IPS-NIHi11 (cell line): ENCODE data around the gene MTARC1.

Experiments used
- DNase-seq: peaks from one replicate; pipeline ENCODE4 v3.0.0; 2012; ENCODE audit warnings: mixed read lengths, low spot score

The MTARC1 gene

DNA sequence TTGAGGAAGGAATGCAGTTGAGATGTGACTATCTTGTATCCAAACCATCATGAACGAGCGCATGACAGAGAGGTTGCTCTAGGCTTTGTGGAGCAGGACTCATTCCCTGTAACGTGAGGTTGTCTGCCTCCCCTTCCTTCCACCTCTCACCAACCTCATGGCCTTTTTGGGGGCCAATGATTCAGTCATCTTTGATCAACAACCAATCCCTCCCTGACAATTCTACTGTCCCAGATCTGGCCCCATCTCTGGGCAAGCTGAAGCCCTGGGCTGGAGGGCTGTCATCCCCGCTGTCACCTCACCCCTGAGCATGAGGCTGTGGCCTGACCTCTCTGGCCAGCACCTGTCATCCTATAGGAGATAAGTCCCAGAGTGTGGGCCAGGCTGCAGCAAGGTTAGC, 19.7 kb downstream of the MTARC1 start:
- no peak for DNase-seq

DNA sequence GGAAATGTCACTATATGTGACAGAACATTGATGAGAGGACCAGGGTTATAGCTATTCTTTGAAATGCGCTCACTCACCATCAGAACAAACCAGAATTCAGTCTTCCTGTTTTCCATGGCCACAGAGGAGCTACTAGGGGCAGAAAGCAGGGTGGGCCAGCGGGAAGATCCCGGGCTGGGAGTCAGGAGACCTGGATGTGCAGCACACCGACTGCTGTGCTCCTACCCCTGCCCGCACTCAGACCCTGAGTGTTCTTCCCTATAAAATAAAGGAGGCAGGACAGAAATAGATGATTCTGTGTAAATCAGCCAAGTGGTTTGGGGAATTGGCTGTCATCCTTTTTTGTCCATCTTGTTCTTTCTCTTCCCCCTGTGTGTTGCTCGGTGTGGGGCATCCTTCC, 21.0 kb downstream of the MTARC1 start:
- DNase-seq, result no peak

DNA sequence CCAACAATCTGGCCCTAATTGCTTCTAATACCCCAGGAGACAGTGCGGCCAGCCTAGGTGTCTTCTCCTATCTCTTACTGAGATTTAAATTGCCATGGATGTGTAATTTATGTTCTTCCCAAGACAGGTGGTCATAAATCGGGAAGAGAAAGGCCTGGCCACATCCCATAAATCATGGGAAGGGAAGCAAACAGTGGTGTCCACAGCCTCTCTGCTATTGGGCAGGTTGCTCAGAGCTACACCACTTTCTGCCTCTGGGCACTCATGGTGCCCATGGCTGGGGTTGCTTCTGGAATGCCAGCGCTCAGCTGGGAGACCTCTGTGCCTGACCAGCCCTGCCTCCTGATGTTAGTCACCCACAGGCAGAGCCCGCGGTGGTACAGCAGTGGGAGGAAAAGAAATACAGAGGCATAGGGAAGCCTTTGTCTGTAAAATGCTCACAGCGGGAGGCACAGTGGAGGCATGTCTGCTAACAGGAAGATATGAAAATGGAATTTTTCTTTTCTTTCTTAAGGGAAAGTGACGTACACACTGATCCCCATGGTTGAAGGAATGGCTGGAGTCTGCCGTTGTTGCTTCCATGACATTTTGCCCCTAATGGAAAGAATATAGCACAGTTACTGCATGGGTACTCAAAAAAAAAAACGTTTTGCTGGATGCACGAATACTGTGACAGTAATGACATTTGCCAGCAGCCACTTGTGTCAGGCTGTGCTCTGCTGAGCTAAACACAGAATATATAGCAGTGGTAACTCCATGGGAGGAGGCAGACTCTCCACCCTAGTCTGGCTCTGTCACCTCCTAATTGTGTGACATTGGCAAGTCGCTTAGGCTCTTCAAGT, 21.9 kb downstream of the MTARC1 start:
- no peak for DNase-seq

DNA sequence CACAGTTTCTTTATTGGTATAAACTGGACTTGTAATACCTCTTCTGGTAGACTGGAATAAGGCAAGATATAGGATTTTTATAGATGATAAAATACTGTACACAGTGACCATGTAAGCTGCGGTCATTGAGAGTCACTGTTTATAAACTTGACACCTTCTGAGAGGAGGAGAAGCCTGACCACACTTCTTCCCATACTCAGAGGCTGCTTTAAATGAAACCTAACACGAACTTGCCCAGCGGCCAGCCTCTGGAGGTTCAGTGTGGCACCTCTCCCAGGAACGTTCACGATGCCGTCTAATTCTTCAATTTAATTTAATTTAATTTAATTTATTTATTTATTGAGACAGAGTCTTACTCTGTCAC, 22.5 kb downstream of the MTARC1 start:
- no peak for DNase-seq

DNA sequence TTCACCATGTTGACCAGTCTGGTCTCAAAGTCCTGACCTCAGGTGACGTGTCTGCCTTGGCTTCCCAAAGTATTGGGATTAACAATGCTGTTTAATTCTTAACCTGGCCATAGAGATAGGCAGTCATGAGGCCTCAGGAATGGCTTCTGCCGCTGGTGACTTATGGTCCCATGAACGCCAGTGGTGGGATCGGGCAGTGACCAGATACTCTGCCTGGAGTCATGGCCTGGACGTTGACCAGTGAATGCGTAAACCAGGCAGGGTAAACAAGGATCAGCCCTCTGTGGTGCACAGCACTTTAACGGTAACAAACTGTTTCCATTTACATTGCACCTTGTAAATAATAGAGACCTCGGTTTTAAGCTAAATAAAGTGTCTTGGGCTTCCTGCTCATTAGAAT, 23.0 kb downstream of the MTARC1 start:
- DNase-seq, result no peak

DNA sequence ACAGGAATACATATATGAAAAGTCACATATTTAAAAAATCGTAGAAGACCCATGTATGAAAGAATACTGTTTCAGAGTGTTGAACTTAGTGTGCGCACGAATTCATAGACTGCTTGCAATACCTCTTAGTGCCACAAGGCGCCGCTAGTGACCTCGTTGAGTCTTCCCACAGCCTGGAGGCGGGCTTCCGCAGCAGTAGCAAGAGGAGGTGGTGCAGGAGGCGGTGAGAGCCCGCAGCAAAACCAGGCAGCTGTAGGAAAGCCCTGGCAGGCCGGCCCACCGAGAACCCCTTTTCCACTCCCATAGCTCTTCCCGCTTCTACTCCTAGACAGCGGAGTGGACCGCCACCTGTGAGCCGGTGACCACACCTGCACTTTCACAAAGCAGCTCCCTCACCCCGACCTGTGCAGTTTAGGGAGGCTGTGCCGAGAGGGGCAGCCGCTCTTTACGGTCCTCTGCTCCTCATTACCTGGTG, 23.5 kb downstream of the MTARC1 start:
- peak; percentile 86 for DNase-seq

DNA sequence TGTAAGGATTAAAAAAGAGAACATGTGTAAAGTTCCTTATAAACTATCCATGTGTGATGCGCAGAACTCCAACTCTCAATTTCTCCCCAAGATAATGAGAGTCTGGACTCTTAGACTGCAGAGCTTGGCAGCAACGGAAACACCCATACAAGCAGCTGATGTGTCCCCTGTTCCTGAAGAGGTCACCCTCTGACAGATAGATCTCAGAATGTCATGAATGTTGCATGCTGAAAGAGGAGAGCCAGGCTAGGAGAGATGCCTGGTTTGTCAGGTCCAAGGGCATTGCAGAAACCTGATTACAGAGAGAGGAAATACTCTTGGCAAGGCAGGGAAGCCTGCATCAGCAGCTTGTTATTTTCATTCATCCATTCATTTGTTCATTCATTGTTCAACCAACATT, 24.2 kb downstream of the MTARC1 start:
- no peak for DNase-seq

DNA sequence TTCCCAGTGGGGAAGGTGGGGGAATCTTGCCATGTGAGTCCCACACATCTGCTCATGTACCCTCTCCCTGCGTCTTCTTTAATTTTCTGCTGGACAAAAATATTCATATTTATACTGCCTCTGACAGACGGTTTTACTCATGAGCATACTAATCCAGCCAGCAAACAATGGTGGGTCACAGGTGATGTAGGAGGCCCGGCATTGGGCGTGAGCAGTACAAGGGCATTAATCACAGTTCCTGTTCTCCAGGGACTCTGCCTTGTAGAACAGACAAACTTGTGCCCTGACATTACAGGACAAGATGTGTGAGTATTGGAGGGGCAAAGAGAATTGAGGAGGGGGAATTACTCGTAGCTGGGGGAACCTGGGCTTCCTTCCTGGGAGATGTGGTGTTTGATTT, 25.0 kb downstream of the MTARC1 start:
- DNase-seq, result no peak

DNA sequence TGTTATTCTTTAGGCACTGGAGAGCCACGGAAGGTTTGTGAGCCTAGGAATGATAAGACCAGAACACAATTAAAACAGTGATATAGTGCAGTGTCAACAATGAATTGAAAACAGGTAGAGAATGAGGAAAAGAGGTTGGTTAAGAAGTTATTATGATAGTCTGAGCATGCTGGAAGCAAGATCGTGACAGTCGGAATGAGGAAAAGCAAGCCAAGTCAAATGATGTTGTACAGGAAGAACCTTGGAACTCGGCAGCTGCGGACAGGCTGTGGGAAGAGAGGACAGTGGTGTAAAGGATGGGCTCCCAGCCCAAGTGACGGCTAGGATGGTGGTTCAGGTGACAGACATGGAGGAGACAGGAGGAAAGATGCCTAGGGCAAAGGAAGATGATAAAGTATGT, 25.6 kb downstream of the MTARC1 start:
- DNase-seq, result no peak

DNA sequence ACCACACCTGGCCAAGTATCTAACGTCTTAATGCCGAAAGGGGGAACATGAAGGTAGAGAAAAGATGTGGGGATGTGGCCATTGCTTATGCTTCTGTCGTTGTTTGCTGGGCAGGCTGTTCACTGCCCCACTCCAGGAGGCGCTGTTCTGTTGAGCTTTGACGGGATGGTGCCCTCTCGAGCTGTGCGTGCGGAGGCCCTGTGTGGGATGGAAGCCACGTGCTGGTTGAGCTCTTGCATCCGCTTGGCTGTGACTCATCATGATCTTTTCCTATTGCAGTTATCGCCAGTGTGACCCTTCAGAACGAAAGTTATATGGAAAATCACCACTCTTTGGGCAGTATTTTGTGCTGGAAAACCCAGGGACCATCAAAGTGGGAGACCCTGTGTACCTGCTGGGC, 26.3 kb downstream of the MTARC1 start:
- no peak for DNase-seq

DNA sequence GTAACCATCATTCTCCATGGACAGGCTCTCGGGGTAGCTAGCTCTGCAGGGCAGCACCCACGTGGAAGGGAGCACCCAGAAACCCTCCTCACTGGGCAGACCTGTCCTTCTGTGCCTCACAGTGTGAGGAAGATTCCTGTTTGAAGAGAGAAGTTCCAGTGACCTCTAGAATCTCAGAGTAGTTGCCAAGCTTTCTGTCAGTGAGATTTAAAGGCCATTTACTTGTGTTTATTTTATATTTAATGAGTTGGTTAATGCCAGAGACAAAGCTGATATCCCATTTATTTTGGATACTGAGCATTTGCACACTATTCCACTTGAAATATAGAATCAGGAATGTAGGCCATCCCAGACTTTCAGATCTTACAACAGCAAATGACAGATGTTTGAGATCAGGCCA, 28.7 kb downstream of the MTARC1 start:
- no peak for DNase-seq

DNA sequence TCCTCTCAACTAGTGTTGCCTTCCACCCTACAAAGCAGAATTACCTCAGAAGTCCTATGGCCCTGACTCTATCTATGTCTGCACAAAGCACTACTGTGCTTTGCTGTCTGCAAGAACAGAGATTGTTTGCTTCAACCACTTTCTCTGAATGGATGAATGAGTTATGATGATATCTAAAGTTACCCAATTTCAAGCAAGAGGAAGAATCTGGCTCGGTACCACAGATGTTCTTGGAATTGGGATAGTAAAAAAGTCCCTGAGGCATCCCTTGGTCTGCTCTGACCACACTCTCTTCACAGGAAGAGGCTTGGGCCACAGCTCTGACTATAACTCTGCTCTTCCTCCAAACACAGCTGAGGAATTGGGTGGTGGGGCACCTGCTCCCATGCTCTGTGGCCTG, 31.2 kb downstream of the MTARC1 start:
- DNase-seq, result no peak

DNA sequence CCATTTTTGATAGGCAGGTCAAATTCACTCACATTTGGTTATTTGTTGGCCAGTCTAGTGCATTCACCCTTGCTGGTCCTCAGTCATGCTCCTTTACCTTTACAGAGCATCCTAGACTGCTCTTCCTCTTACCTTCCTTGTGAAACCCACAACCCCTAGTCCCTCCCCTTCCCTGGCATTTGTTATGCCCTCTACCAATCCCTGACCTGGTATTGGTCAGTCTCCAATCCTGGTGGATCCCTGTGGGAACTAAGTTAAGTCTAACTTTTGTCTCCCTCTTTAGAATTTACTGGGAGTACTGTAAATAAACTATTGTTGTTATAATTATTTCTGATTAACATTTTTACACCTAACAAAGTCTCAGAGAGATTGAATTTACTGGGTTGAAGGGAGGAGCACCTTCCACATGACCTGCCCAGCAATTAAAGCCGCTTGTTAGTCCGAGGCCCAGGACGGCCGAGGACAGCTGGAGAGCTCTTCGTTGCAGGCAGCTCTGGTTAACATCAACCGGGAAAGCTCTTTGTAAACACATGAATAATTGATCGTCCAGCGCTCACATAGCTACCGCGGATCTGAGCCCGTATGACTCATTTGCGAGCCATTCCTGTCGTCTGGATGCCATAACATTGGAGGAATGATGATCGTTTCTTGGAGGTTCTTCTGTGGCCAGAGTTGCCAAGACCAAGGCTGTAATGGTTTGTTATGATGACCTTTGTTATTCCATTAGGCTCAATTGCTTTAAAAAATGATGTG, 31.9 kb downstream of the MTARC1 start:
- peak; percentile 41 for DNase-seq

DNA sequence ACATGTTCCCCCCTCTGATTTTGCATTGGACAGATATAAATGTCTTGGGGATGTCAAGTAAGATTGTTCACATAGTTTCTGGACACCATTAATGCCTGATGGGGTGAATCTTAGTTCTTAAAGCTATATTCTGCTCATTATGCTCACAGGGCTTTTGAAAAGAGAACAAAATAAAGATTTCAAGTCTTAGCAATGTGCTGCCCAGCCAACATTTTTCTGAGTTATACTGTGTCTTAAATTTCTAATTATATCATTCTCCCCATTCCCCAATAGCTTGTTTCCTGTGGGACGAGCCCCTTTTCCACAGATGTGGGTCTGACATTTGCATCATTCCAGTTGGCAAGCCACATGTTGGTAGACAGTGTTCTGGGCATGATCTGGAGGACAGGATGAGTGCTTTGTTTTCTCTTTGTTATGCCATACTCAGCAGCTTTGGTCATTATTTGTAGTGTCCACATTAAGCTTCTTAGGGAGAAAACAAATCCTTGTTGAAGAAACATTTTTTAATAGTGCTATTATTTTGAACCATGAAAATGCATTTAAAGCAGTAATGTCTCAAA, 32.8 kb downstream of the MTARC1 start:
- no peak for DNase-seq

DNA sequence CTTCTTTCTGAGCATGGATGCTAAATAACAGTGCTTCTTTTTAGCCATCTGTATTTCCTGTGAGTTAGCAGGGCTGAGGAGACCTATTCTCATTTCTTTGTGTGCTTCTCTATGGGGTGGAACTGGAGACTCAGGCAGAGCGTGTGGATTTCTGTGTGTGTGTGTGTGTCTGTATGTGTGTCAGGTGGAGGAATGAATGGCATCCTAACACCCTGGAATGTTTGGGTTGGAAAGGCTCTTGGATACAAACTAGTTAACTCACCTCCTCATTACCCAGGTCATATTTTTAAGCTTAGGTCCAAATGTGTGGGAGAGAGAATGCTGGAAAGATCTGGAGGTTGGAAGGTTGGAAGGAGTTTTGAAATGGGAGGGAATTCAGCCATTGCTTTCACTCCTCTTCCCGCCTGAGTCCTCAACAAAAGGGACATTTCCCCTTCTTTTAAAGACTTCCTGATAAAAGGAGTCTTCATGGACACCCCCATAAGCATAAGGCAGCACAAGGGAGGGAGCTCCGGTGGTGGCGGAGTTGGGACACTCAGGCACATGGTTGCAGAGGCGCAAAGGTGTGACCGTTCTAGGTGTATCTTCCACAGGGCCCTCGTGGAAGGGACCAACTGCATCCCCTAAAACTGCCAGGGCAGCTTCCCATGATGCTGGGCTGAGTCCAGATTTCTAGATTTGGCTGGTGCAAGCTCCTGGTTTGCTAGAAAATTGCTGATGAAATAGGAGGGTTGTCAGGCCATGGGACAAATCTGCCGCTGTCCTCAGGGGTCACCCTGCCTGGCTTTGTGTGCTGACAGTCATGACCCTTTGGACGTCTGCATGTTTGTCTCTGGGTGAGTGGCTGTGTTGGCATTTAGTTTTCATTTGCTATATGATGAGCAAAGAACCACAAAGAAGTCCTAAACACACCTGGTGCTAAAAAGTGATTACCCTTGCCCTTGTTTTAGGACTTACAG, 37.6 kb downstream of the MTARC1 start:
- DNase-seq, result no peak

DNA sequence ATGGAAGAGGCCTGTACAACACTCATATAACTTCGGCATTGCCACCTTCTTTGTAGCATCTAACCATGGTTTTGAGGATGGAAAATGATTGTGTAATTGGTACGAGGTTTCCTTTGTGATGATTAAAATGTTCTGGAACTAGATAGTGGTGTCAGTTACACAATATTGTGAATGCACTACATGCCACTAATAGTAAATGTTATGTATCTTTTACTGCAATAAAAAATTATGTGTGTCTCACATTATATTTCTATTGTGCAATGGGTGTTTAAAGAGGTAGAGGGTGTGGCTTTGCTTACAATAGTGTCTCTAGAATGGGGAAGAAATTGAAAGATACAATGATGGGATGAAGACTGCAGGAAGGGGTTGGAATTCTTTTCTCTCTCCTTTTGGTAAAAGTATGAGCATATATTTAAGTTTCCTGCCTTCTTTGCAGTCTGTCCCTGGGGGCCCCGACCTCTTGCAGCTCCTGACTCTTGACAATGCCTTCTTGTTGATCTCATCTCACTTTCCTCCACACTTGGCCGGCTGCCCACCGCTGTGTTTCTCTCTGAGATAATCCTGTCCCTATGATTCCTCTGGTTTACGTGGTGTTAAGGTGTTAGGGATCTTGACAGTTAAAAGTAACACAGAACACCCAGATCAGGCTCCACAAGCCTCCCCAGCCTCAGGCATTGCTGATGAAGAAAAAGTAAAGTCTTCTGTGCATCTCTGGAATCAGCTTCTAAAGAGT, 39.3 kb downstream of the MTARC1 start:
- no peak for DNase-seq

DNA sequence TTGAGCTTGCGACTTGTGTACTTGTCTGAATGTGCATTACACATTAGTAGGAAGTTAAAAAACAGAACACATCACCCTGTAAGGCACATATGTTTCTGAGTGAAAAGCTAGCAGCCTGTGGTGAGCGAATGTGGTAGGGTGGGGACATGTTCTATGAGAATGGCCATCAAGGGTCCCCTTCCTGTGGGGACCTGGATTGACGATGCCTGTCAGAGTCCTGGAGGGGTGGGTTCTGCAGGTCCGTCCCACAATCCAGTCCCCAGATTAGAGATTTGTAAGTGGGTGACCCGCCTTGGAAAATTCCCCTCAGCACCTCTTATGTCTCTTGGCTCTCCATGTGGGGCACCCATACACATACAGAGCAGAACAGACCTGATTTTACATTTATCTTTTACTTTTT, 40.0 kb downstream of the MTARC1 start:
- no peak for DNase-seq

DNA sequence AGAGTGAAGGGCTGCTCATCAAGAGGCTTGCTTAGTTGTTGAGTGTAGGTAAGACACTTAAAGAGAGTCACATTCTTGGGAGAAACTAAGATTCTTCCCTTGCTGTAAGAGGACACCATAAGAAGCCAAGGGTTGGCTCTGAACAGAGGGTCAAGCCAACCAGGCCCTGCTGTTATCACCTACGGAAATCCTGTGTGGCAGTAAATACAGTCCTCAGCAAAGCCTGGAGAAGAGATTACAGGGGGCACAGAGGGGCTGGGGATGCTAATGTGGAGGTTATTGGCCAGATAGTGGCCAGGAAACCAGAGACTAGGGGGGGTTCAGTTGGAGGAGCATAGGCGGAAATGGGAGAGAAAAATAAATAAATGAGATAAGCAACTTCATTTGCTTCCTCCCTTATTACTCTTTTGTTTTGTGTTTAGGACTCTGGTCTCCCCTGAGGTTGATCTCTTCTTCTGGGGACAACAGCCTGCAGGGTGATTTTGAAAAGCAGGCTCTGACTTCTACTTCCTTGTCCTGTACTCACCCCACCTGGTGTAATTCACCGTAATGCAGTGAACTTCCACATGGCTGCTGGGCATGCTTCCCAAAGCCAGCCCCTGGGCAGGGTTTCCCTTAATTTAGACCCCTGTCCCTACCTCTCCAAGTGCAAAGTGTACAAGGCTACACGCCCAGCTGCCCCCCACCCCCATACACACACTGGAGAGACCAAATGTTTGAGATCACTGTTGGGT, 40.9 kb downstream of the MTARC1 start:
- no peak for DNase-seq

DNA sequence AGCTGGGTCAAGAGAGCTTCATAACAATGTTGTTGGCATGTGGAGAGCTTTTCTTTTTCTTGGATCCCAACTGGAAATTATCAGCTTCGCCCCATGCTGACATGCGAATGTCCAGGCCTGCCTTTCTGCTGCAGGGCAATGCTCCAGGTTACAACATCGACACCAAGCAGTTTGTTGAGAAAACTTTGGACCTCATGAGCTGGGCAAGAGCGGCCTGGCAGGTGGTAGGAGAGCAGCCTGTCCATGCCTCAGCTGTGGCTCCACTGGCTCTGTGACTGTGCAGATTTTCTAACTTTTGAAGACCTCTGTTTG, 41.4 kb downstream of the MTARC1 start:
- no peak for DNase-seq

DNA sequence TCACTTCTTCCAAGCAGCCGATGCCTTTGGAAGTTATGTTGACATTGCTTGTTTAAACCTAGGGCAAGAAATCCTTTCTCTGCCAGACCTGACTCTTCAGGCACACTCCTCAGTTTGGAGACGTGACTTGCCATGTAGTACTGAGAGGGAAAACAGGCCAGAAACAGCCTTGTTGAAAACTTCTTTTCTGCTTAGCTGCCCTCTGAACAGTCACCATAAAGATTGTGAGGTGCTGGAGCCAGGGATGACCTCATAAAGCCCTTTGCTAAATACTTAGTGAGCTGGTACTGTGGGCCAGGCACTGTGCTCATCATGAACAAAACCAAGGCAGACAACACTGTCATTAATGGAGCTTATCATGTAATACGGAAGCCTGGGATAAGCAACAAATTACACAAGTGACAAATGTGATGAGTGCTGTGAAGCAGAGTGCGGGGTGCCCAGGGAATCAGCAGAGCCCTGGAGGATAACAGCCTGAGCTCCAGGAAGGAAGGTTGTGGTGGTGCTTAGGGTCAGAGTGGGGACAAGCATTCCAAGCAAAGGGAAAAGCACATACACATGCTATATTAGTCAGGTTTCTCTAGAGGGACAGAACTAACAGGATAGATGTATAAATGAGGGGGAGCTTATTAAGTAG, 42.4 kb downstream of the MTARC1 start:
- DNase-seq, result no peak
